Dedifferentiated amniotic fluid mesenchymal stem cell (primary cell): ENCODE data around the gene IMMP2L.
A peak's percentile ranks its signal among the peaks of the same experiment; 100 is the strongest.

Source experiments
- DNase-seq: peaks from one replicate; pipeline ENCODE4 v3.0.0-alpha.2; 2016; ENCODE audit errors: extremely low spot score

IMMP2L gene

DNA sequence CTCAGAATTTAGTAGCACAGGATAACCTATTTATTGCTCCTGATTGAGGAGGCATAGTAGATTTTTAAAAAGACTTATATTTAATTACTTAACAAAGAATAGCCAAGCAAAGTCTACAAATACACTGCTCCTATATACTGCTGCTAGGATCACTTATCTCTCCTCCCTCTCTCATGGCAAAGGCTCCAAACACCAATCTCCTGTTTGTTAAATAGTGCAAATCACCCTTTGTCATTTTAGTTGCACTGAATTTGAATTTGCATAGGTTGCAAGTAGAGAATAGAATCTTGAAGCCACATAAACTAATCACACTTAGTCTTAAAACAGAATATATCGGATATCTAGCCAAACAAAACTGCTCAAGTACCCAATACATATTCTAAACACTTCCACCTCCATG is 690.4 kb downstream of the IMMP2L start:
- no peak for DNase-seq

DNA sequence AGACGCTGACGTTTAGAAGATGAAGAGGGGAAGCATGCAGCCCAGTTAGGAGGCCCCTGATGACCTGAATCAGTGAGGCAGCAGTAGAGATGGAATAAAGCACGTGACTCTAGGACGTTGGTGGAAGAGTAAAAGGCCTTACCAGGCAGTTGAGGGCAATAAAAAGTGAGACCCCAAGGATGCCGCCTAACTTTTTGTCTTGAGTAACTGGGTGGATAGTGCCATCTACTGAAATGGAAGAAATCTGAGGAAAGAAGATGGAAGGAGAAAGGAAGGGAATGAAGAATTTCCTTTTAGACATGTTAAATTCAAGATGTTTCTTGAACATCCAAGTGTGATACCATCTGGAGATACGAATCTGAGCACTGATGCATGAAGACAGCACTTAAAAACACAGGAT is 691.4 kb downstream of the IMMP2L start:
- DNase-seq: no peak

- peak; percentile 56 for DNase-seq
Measured at GRCh38 chr7:110868458-110868857, 693.8 kb downstream of the IMMP2L start.

- DNase-seq: no peak
Measured at GRCh38 chr7:110867771-110868170, 694.5 kb downstream of the IMMP2L start.

DNA sequence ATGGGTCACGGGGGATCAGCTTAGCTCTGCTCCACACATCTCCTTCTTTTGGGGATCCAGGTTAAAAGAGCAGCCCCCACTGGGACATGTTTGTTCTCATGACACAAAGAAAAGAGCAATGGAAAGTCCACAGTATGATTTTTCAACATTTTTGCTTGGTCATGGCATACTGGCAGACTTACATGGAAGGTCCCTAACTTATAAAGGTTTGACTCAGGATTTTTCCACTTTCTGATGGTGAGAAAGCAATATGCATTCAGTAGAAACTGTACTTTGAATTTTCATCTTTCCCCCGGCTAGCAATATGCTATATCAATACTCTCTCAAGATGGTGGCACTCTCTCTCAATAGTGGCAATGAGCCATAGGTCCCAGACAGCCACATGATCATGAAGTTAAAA is 699.0 kb downstream of the IMMP2L start:
- DNase-seq: no peak

GRCh38 chr7:110861163-110861562 is 701.1 kb downstream of the IMMP2L start:
- no peak for DNase-seq

GRCh38 chr7:110857106-110857505 is 705.2 kb downstream of the IMMP2L start:
- DNase-seq: no peak

GRCh38 chr7:110856704-110857103 is 705.6 kb downstream of the IMMP2L start:
- no peak for DNase-seq

DNA sequence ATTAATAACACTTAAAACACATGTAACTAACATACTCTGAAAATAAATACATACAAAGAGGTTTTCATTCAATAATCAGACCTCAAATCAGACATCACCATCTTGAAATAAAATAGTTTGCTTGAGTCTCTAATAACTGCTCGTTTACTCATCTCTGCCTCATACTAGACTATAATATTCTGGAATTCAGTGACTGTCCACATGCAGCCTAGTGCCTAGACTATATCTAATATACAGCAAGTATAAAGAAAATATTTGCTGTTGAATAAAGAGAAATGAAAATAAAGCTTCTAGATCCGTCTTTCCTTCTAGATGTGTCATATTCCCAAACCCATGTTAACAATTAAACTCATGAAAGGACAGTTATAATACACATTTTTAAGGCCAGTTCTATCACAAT is 707.6 kb downstream of the IMMP2L start:
- no peak for DNase-seq

DNA sequence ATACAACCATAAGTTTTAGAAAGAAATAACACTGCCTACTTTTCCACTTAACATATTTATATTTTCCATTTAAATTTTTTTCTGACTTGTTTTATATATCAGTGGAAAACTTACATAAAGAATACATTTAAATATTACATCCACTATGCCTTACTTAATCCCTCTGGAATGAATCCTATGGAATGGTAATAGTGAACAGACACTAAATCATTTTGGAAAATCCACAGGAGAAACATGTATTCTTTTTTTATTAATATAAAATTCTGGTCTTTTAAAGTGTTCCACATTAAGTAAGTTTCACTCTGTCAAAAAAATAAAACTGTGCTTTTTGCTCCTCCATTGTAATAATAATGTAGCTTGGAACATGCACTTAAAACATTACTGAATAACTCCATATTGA is 708.1 kb downstream of the IMMP2L start:
- DNase-seq: no peak

DNA sequence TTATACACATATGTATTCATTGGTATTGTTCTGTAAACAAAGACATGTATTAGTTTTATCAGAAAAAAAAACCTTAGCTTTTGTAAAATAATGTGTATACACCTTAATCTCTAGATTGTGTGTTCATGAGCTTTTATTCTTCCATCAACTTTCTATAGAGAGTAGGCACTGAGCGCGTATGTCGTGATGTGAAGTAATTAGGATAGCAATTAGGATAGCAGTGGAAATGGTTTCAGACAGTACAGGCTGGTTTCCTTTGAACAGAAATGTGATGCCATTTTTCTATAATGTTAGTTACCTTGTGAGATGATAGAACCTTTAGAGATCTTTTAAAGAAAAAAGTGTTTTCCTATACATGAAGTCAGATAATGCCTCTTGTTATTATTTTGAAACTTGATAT is 709.0 kb downstream of the IMMP2L start:
- DNase-seq: no peak

DNA sequence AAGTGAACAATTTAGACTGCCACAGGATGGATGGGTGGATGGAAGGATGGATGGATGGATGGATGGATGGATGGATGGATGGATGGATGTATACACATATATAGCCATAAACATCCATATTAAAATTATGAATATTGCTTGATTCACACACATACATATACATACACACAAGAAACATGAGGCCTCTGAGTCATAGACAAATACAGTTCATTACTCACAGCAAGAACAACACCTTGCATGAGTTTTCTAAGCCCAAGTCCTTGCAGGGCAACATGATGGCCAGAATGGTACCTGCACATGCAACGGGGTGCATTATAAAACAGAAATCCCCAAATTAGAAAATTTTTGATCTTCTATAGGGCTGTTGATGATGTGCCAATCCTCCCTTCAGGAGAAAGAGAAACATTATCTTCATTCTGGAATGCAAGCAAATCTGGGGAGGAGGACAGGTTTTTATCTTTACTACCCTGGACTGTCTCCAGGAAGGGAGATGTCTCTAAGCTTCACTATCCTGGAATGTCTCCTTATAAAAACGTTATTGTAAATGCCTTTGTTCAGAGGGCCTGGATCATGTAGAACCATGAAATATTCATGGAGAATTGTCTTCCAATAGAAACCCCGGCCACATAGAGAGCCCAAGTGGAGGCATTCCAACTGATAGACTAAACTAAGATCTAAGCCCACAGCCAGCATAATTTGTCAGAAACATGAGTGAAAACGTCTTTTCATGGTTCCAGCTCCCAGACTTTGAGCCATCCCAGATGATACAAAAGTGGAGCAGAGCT is 709.9 kb downstream of the IMMP2L start:
- no peak for DNase-seq

- no peak for DNase-seq
Measured at GRCh38 chr7:110850224-110850623, 712.1 kb downstream of the IMMP2L start.

DNA sequence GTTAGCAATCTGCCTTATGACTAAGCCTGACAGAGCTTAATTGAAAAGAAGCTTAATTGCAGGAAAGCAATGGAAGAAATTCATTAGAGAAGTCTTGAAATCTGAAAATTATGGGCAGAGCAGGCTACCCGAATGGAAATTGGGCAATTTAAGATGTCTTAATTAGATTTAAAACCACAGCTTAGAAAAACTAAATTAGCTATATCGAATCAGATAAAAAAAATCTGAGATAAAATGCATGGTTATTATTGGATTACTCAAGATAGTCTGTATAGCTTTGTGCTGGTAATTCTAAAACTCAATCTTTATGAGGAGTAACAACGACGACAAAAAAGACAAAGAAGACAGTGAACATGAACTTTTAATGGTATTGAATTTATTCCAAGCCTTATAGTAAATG is 719.5 kb downstream of the IMMP2L start:
- DNase-seq: no peak

DNA sequence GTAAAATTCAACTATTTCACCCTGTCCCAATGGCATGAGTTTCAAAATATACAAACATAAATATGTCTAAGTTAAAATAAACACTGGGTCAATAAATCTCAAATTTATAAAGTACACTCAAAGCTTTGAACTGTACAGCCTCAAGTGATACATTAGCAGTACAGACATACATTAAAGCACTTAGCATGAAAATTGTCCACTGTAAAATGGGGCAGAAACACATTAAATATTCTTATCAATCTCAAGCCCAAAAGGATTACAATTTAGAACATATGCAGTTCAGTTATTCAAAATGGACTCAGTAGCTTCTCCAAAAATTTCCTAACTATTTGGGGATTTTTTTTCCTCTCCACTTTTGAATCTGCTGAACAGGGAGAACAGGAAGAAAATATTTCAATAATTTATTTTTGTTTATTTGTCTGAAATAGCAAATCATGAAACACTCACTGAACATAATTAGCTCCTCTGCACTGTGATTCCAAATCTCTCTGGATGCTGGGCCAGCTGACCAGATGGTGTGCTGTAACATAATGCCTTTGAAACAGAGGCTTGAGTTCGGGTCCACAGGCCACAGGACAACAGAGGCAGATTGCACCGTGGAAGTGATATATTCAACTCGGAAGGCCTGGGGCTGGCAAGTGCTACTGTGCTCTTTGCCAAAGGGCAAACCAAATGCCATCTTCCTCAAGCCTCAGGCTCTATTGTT is 720.3 kb downstream of the IMMP2L start:
- DNase-seq: no peak

DNA sequence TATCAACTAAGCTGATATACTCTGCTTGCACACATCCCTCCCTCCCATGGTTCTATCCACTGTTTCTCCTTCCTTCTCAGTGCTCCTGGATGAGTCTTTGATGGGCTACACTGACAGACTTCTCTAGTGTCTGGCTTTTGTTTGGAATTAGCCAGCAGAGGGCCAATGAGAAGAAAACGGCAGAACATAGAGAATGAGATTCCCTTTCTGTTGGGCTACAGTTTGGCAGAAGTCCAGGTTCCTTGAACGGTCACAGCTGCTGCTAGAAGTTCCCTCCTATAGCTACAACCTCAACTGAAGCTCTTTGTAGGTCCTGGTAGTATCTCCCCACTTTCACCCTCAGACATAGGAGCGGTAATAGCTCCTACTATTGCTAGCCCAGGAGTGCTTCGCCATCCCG is 722.4 kb downstream of the IMMP2L start:
- no peak for DNase-seq

DNA sequence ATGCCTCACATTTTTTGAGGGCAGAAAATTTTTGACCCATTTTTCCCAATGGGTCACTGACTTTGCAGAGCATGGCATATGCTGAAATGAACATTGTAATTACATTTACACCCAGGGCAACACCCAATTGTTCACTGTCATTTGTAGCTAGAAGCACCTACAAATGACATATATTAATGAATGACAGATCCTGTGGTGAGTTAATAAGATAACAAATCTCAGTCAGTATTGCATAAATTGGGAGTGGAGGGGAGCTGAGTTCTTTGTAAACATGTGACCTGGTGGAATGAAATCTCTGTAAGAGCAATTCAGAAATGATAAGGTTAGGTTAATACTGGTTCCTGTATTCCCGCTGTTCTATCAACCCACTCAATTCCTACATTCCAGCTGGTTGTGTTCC is 726.4 kb downstream of the IMMP2L start:
- DNase-seq: no peak

GRCh38 chr7:110835218-110835617 is 727.1 kb downstream of the IMMP2L start:
- DNase-seq: no peak

GRCh38 chr7:110831419-110831818 is 730.9 kb downstream of the IMMP2L start:
- DNase-seq: no peak

DNA sequence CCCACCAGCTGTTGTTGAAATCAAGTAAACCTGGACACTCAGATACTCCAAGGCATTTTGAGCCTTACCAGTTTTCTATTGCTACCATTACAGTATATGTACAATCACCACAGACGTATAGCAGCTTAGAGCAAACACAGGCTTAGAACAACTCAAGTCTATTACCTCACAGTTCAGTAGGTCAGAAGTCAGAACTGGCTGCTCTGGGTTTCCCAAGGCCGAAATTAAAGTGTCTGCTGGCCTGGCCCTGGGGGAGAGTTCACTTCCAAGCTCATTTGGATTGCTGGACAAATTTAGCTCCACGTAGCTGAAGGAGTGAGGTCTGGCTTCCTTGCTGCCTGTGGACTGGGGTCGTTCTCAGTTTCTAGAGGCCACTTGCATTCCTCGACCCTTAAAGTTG is 731.5 kb downstream of the IMMP2L start:
- DNase-seq: no peak

GRCh38 chr7:110827936-110828335 is 734.4 kb downstream of the IMMP2L start:
- DNase-seq: no peak

DNA sequence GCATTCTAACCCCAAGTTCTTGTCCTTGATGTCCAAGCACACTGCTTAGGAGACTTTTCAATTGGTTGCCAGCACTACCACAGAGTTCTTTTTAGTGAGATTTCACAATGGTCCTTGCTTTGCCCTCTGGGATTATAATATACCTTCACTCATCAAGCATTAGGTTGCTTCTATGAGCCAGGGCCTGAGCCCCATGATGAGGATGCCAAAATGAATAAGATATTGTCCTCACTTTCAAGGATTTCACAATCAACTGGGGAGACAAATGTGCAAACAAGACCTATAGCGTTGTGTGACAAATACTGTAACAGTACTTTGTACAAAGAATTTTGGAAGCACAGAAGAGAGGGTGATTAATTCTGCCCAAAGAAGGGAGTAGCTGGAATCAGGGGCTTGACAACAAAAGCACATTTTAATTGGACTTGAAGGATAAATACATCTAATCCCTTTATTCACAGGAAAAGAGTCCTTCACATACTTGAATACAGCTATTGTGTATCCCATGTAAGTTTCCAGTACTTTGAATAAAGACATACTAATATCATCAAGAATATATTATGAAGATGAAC is 734.9 kb downstream of the IMMP2L start:
- no peak for DNase-seq

GRCh38 chr7:110813986-110814385 is 748.3 kb downstream of the IMMP2L start:
- DNase-seq: no peak
